Fibroblast of peridontal ligament (primary cell): ENCODE data around the gene CROT.
"Not testable (repeated sequence)": the region's sequence is repeated elsewhere in the genome, so short reads cannot be mapped to it uniquely, and the experiment has no call there.

Experiments used
- DNase-seq: peaks from one replicate; pipeline ENCODE4 v3.0.0-alpha.2; 2010; ENCODE audit errors: extremely low read depth

Gene CROT

GRCh38 chr7:87345166-87345927 is at the start of gene CROT:
TSS of gene CROT (plus strand) at chr7:87345664. CDS start at chr7:87349069, 3,405 bp downstream.
- DNase-seq, result peak; percentile 84

GRCh38 chr7:87300756-87301155 is 44.7 kb upstream of the CROT start:
- DNase-seq, result no peak

- DNase-seq, result peak; percentile 61
Measured at GRCh38 chr7:87310790-87311419, 34.6 kb upstream of the CROT start.

GRCh38 chr7:87312215-87312865 is 33.1 kb upstream of the CROT start:
- peak; percentile 83 for DNase-seq

- no peak for DNase-seq
Measured at GRCh38 chr7:87316097-87316700, 29.3 kb upstream of the CROT start.

GRCh38 chr7:87316846-87317552 is 28.5 kb upstream of the CROT start:
- peak; percentile 98 for DNase-seq

- DNase-seq, result no peak
Measured at GRCh38 chr7:87317691-87318245, 27.7 kb upstream of the CROT start.

GRCh38 chr7:87318741-87319140 is 26.7 kb upstream of the CROT start:
- DNase-seq, result no peak

GRCh38 chr7:87319154-87319581 is 26.3 kb upstream of the CROT start:
- not testable (repeated sequence) for DNase-seq

- DNase-seq, result no peak
Measured at GRCh38 chr7:87322912-87323311, 22.6 kb upstream of the CROT start.

- no peak for DNase-seq
Measured at GRCh38 chr7:87325576-87326370, 19.7 kb upstream of the CROT start.

- peak; percentile 44 for DNase-seq
Measured at GRCh38 chr7:87328281-87328680, 17.2 kb upstream of the CROT start.

GRCh38 chr7:87330316-87330715 is 15.1 kb upstream of the CROT start:
- no peak for DNase-seq

- no peak for DNase-seq
Measured at GRCh38 chr7:87330942-87331341, 14.5 kb upstream of the CROT start.

GRCh38 chr7:87331687-87332252 is 13.7 kb upstream of the CROT start:
- DNase-seq, result no peak

- DNase-seq, result no peak
Measured at GRCh38 chr7:87332321-87332720, 13.1 kb upstream of the CROT start.

- DNase-seq, result no peak
Measured at GRCh38 chr7:87336136-87336535, 9.3 kb upstream of the CROT start.

- no peak for DNase-seq
Measured at GRCh38 chr7:87337331-87337730, 8.1 kb upstream of the CROT start.

GRCh38 chr7:87339373-87339897 is 6.0 kb upstream of the CROT start:
- DNase-seq, result no peak

GRCh38 chr7:87341441-87341840 is 4.0 kb upstream of the CROT start:
- DNase-seq, result no peak
